ENCODE measurements around the gene CYP3A7.
"Not testable (repeated sequence)": the region's sequence is repeated elsewhere in the genome, so short reads cannot be mapped to it uniquely, and the experiment has no call there.

The CYP3A7 gene

DNA sequence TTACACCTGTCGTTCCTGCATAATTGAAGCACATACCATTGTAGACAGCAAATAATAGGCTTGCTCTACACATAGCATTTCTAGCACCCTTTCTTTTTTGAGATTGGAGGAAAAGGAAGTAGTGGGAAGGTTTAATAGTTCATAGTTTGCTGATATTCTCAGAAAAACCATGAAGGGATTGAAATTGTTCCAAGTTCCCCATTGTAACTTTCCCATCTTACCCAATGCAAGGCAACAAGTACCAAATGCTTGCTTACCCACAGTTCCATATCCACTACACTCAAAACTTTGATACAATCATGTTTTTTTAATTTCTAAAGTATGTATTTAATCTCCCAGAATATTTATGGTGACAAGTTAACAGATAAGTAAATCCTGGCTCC is 69.0 kb downstream of the CYP3A7 start:
- DNase-seq = no peak

DNA sequence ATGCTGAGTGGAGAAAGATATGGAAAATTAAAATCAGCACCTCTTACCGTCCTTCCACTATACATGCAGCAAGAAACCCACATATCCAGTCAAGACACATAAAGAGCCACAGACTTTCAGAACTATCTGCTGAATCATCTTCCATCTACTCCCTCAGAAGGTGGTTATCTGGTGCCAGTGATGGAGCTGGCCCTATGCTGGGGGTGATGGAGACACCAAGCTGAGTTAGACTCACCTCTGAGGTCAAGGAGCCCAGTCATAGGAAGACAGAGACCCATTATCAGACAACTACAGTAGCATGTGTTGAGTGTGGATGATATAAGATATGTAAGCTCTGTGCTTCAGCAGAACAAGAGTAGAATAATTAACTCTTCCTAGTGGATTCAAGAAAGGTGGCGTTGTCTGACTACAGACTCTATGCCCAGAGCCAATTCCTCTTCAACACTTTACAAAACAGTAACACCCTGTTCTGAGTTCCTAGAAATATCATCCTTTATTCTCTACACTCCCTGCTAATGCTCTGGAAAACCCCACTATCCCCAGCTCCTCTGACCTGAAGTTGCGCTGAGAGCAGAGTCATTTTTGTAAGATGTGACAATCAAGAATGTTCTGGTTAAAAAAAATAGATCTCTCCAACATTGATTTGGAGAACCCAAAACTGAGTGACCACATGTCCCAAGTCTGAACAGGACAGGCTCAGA is 69.5 kb downstream of the CYP3A7 start:
- DNase-seq = no peak

DNA sequence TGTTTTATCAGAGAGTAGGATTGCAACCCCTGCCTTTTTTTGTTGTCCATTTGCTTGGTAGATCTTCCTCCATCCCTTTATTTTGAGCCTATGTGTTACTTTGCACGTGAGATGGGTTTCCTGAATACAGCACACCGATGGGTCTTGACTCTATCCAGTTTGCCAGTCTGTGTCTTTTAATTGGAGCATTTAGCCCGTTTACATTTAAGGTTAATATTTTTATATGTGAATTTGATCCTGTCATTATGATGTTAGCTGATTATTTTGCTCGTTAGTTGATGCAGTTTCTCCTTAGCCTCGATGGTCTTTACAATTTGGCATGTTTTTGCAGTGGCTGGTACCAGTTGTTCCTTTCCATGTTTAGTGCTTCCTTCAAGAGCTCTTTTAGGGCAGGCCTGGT is 77.1 kb downstream of the CYP3A7 start:
- not testable (repeated sequence) for DNase-seq
